Neural progenitor cell (in vitro differentiated cells): ENCODE data around the gene SF3B5.

Experiments
- CTCF ChIP-seq: fragments of 200-600 bp; sonication (generic); IDR thresholded peaks from 2 replicates; pipeline ENCODE4 v1.5.1; 2017; ENCODE audit warnings: antibody characterized with exemption, mild to moderate bottlenecking
- EZH2 ChIP-seq: fragments of 200-600 bp; sonication (generic); IDR thresholded peaks from 2 replicates; pipeline ENCODE4 v1.6.1; 2017; ENCODE audit warnings: antibody characterized with exemption, mild to moderate bottlenecking, moderate library complexity
- EZH2phosphoT487 ChIP-seq: fragments of 200-600 bp; sonication (generic); IDR thresholded peaks from 2 replicates; pipeline ENCODE4 v1.6.1; 2017; ENCODE audit warnings: antibody characterized with exemption

- TF ChIP-seq CTCF: peak; percentile 41
- no peak for TF ChIP-seq EZH2
- no peak for TF ChIP-seq EZH2phosphoT487
These were observed 31.5 kb downstream of the SF3B5 start for GRCh38 chr6:144063744-144064401.
